Right renal cortex interstitium (tissue), 3 donors: Measurements from ENCODE around the gene DOCK3. TPM values are rescaled to one million over a fixed set of nuclear protein-coding genes. Genes with fewer than 3 reads are reported as not detected.
A peak's percentile ranks its signal among the peaks of the same experiment; 100 is the strongest.
"Not testable (repeated sequence)": the region's sequence is repeated elsewhere in the genome, so short reads cannot be mapped to it uniquely, and the experiment has no call there.

Experiments
- DNase-seq, 3 donors: peaks; one replicate each; pipeline ENCODE4 v3.0.0-alpha.2; 2013; ENCODE audit warnings: low read depth in 3 of 3, low spot score in 2 of 3
- polyA plus RNA-seq, 3 donors: library from polyadenylated mRNA; unstranded; fragments of 120-200 nt; gene quantifications; one replicate each; pipeline ENCODE4 v1.2.1, GENCODE V29; 2013; ENCODE audit not compliant: insufficient read length in 3 of 3

DOCK3 gene
- polyA plus RNA-seq, 3 donors: 0.88 to 1.4 (median 1.2) TPM

DNA sequence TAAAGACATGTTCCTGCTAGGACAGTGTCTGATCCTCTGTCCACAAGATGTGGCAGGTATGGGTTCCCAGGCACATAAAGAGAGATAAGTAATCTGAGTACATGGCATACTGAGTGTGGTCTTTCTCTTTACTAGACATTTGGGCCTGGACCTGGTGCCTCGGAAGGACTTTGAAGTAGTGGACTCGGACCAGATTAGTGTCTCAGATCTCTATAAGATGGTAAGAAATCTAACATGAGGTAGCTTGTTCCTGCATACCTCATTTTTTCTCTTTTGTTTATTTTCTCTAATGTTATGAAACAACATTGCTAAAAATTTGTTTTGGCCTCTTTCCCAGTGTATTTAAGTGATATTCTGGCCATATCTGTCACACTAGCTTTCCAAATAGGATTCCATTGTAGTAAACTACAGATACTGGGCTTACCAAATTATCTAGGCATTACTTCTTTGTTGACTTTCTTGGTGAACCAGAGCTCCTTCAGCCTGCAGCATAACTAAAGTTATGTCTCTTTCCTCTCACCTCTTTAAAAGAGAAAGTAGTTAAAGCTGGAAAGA is 400.6 kb downstream of the DOCK3 start:
- DNase-seq: no peak

DNA sequence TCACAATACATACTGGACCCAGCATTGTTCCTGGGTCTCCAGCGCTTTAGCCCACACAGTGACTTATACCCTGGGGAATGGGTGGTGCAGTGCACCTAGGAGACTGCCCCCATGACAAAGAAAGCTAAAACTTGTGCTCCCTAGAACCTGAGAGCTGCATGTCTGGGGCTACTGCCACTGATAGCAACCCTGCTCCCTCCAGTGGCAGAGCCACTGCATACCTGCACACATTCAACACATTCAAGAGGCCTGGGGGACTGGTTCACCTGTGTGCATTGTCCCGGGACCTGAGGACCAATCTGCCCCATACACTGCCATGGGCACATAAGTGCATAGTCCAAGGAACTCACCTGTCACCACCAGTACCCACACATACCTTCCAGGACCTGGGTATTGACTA is 407.6 kb downstream of the DOCK3 start:
- no peak for DNase-seq

DNA sequence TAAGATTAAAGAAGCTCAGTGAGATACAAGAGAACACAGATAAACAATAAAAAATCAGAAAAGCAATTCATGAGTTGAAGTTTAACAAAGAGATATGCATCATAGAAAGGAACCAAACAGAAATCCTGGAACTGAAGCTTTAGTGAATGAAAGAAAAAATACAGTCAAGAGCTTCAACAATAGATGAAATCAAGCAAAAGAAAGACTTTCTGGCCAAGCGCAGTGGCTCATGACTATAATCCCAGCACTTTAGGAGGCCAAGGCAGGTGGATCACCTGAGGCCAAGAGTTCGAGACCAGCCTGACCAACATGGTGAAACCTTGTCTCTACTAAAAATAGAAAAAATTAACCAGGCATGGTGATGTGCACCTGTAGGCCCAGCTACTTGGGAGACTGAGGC is 408.8 kb downstream of the DOCK3 start:
- DNase-seq: no peak

DNA sequence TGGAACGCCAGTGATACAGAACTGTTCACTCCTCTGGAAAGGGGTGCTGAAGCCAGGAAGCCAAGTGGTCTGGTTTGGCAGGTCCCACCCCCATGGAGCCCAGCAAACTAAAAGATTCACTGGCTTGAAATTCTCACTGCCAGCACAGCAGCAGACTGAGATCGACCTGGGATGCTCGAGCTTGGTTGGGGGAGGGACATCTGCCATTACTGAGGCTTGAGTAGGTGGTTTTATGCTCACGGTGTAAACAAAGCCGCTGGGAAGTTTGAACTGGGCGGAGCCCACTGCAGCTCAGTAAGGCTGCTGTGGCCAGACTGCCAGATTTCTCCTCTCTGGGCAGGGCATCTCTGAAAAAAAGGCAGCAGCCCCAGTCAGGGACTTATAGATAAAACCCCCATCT is 417.4 kb downstream of the DOCK3 start:
- DNase-seq: not testable (repeated sequence)

DNA sequence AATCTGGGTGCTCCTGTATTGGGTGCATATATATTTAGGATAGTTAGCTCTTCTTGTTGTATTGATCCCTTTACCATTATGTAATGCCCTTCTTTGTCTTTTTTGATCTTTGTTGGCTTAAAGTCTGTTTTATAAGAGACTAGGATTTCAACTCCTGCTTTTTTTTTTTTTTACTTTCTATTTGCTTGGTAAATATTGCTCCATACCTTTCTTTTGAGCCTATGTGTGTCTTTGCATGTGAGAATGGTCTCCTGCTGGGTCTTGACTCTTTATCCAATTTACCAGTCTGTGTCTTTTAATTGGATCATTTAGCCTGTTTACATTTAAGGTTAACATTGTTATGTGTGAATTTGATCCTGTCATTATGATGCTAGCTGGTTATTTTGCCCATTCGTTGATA is 420.1 kb downstream of the DOCK3 start:
- DNase-seq: not testable (repeated sequence)

DNA sequence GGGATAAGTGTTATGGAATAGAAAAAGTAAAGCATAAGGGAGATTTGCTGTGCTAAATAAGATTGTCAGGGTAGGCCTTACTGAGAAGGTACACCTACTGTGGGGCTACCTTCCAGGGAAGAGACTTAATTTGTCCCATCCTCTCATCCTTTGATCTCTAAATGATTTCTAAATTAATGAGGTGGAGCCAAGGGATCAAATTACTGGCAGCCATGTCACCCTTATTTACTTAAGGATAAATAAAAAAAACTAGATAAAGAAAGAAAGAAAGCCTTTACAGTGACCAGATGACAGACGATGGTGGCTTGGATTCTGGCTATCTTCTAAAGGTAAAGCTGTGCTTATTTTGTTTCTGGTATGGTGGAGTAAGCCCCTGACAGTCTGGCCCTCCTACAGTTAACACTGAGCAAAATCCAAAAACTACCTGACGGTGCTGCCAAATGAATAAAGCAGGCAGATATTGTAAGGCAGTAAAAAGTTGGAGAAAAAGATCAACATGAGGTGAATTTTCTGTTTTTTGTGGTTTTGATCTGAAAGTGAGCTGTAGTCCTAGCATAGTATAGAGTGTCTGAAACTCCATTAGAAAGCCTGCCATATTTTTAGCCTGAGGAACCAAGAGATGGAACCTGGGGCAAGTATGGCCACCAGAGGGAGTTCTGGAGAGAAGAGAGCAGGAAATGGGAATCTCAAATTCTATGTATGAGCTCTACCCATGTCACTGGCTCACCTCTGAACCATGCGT is 425.2 kb downstream of the DOCK3 start:
- peak in 2 of 3 donors; percentile 29 to 33 for DNase-seq

DNA sequence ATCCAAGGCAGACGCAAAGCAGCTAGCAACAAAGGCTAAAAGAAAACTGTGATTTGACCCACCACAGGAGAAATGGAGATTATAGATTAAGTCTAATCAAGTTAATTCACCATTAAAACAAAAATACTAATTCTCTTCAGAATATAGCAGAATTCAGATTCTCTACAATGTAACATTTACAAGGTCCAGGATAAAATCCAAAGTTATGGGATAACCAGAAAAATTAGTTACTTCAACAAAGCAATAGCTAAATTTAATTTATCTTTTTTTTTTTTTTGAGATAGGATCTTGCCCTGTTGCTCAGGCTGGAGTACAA is 425.8 kb downstream of the DOCK3 start:
- no peak for DNase-seq

DNA sequence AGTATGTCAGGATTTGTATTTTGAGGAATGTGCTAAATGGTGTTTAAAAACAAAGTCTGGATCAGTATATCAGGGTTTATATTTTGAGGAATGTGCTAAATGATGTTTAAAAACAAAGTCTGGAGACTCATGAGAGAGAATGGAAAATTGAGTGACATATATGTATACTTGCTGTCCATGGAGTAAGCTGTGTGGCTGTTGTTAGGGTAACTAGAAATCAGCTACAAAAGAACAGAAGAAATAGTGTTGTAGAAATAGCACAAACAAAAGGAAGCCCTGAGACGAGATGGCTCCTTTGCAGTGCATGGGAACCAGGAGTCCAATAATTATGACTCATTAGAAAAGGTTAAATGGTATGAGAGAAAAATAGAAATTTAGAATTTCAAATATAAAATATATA is 427.7 kb downstream of the DOCK3 start:
- DNase-seq: no peak

DNA sequence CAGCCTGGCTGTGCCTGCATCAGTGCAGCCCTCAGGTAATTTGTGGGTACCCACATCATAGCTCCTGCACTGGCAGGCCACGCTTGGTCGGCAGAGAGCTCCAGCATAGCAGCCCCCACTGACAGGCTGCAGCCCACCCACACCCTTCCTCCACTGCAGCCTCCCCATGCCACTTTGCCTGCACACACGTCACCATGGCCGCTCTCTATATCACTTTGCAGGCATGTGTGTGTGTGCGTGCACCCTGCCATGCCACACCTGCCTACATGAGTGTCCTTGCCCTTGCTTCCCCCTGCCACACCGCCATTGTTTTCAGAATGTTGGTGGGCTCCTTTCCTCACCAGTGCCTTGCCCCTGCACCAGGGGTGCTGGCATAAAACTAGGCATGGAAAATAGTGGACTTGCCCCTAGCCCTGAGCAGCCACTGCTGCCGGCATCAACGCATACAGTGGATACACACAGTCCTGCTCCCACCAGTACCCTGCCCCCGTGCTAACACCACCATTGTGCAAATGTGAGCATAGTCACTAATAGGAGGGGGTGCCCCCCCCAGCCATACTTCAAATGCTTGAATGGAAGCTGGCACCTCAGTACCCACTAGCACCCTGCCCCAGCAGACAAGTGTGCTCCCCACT is 431.6 kb downstream of the DOCK3 start:
- DNase-seq: no peak

DNA sequence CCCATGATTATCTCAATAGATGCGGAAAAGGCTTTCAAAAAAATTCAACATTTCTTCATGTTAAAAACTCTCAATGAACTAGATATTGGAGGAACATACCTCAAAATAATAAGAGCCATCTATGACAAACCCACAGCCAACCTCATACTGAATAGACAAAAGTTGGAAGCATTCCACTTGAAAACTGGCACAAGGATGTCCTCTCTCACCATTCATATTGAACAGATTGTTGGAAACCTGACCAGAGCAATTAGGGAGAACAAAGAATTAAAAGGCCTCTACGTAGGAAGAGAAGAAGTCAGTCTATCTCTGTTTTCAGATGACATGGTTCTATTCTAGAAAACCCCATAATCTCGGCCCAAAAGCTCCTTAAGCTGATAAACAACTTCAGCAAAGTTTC is 435.9 kb downstream of the DOCK3 start:
- no peak for DNase-seq

DNA sequence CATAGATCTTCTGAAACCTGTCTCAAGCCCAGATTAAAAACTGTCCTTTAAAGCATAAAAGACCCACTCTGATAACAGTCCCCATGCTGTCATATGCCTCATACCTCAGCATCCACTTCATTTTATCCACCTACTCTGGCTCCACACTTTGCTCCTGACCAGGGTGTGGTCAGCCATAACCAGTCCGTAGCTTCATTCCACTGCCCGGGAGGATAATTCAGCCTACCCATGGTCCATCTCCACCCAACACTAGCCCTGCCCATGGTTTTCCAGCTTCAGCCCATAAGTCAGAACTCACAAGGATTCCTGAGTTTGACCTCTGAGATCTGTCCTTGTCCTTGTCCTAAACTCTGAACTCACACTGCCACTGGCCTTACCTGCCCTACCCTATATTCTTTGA is 448.2 kb downstream of the DOCK3 start:
- DNase-seq: no peak

DNA sequence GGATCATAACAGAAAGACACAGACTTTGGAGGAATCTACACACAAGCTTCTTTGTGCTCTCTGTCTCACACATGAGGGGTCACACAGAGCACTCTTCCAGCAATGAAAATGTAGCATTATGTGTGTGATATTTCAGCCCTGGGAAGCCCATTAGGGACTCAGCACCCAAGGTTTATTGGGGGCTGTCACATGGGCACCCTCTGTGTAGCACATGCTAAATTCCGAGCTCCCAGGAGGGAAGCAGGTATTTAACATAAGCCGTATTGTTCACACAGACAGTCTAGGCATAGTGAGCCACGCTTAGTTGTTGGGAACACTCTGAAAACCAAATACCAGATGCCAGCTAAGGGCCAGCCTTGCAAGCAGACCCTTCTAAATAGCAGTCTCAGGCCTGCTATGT is 448.8 kb downstream of the DOCK3 start:
- no peak for DNase-seq

DNA sequence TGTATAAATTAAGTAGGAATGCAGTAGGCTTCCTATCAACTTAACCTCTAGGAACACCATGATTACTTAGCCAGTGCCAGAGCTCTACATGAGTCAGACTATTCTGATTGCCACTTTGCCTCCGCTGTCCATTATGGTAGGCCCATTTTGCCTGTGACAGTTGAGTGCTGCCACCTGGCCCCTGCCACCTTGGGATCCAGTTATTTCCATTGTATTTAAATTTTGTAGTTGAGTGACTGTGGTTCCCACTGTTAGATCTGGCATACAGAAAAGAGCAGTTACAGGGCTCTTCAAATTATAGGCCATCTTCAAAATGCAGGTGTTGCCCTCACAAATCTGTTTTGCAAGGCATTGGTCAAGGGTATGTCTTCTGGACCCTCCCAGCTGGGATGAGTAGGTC is 456.9 kb downstream of the DOCK3 start:
- not testable (repeated sequence) for DNase-seq

DNA sequence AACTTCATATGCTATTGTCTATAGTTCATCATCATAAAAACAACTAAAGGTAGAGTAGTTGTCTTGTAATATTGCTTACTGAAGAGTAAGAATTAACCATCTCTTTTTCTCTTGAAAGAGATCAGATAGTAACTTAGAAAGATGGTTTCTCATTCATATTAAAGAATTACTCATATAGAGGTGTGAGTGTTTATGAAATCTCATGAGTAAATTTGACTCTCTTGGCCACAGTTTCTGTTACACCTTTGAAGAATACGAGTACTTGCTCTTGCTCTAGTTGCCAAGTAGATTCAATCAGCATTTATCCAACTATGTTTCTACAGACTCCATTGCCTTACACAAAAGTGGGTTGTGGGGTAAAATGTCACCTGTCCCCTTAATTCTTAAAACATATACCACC is 463.0 kb downstream of the DOCK3 start:
- DNase-seq: no peak

DNA sequence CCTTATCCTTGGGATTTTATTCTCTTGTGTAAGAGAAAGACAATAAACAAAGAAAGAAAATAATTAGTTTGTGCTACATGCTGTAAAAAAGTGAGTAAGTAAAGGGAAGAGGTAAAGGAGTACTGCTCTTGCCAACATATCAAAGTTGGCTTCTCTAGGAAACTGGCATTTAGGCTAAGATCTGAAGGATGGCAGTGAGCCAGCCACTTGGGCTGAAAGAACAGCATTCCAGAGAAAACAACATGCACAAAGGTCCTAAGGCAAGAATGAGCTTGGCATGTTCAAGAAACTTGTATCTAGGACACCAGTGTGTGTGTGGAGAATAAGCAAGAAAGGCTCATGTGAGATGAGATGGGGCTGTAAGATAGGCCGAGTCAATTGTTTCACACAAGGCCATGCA is 464.9 kb downstream of the DOCK3 start:
- no peak for DNase-seq

DNA sequence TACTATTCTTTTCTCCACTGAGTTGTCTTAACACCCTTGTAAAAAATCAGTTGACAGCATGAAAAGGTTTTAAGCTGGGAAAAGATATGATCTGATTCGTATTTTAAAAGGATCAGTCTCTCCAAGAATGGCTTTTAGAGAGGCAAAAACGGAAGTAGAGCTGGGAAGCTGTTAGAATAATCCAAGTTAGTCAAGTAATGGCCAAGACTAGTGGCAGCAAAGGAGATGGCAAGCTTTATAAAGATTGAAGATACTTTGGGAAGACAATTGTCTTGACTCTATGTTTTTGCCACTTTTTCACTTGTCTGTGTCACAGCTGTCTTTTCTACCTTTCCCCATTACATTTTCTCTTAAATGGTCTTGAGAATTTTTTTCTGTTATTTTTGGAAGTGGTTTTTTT is 466.8 kb downstream of the DOCK3 start:
- no peak for DNase-seq

DNA sequence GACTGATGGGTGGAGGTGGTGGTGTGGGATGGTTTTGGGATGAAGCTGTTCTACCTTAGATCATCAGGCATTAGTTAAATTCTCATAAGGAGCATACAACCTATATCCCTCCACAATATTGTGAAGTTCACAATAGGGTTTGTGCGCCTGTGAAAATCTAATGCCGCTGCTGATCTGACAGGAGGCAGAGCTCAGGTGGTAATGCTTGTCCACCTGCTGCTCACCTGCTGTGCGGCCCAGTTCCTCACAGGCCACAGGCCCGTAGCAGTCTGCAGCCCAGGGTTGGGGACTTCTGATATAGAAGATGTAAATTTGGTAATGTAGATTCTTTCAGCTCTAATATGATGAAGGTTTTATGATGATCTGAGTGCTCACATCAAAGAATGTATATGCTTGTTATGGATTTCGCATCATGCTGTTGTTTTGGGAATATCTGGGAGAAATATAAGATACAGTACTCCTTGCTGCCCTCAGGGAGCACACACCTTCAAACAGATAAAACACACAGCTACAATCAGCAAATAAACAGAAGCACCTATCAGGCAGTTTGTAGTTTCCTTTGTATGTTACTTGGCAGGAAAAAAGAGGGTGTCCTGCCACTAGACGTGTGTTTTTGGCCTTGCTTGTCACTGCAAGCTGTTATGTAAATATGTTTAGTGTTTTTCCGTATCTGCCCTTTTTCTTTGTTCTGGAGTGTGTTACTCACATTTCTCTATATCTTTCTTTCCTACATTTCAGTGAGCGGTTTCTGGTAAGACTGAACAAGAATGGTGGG is 471.3 kb downstream of the DOCK3 start:
- no peak for DNase-seq

DNA sequence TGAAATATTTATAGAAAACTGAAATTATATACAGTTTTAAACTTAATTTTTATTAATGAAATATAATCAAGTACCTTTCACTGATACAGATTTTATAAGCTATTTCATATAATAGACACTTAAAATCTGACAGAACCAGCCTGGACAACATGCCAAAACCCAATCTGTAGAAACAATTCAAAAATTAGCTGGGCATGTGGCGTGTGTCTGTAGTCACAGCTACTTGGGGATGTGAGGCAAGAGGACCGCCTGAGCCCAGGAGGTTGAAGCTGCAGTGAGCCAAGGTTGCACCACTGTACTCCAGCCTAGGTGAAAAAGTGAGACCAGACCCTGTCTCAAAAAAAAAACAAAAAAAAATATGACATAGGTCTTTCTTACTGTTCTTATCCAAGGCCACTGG is 472.1 kb downstream of the DOCK3 start:
- no peak for DNase-seq

DNA sequence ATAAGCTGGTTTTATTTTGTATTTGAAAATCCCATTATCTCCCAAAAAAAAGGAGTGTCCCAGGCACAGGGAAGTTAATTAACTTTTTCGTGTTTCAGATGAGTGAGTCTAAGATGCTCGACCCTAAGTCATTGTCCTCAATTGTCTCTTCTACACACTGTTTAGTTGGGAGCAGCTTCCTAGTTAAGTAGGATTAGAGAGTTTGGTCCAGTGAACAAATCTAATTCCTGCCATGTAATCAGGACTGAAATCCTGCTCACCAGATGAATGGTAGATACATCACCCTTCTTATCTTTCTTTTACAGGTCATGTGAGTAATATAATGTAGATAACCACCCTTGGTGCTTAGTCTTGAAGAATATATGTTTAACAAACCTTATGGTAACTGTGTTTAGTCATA is 481.4 kb downstream of the DOCK3 start:
- DNase-seq: no peak

DNA sequence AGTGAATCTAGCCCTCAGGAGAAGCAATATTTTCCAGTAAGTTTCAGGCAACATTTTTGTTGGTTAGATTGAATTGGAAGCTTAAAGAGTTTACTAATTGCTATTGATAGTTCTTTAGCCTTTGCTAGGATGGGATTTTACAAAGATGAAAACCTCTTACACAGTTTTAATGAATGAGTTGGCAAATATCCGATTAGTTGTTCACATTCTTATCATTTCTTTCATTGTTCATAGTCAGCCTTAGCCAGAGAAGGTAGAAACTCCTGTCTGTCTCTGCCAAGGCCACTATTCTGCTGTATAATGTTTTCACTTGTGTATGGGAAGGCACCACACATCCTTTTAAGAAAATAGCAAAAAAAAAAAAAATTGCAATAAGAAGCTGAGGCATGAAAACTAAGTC is 488.3 kb downstream of the DOCK3 start:
- no peak for DNase-seq

DNA sequence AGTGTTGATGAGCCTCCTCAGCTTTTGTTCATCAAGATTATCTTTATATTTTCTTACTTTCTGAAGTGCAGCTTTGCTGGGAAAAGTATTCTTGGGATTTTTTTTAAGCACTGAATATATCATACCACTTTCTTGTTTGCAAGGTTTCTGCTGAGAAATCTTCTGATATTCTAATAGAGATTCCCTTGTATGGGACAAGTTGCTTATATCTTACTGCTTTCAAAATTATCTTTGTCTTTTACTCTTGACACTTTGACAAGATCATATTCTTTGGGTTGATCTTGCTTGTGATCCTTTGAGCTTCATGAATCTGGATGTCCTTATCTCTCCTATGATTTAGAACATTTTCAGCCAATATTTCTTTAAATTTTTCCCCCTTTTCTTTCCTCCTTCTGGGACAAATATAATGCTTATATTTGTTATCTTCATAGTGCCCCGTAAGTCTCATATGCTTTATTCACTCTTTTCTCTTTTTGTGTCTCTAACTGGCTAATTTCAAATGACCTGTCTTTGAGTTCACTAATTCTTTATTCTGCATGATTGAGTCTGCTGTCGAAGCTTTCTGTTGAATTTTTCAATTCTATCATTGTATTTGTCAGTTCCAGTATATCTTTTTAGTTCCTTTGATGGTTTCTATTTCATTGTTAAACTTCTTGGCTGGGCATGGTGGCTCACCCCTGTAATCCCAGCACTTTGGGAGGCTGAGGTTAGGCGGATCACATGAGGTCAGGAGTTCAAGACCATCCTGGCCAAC is 499.0 kb downstream of the DOCK3 start:
- no peak for DNase-seq
